K562 (cell line): ENCODE measurements around the gene EML1. TPM values are rescaled to one million over a fixed set of nuclear protein-coding genes. Genes with fewer than 3 reads are reported as not detected.

Source experiments
- ATAC-seq: fragments of 200-7000 bp; cut with Tn5 transposase; 3 replicates; pipeline ENCODE4 v1.9.1; 2020; ENCODE audit warnings: moderate library complexity
- BruUV-seq: library from RNA; stranded (reverse); fragments of 400-500 nt; replicated peaks from 2 replicates; lab custom pipeline; 2021; lab: Mats Ljungman, UMichigan
- CTCF ChIA-PET: fragments of 300-600 bp; formaldehyde crosslinking; extraction: SDS; loops from one replicate; lab custom pipeline; 2021; ENCODE audit warnings: low intra/inter-chr PET ratio; lab: Yijun Ruan, JAX
- POLR2A ChIA-PET: fragments of 300-600, 350-650 bp; sonication (Branson Sonifier 250); formaldehyde crosslinking; extraction: SDS; loops from one replicate; lab custom pipeline; 2021; ENCODE audit warnings: antibody characterized with exemption, inconsistent platforms; lab: Yijun Ruan, JAX
- DNase-seq, 4 experiments: peaks; one replicate each; pipeline versions ENCODE4 v3.0.0 to v3.0.0-alpha.2; 2011 to 2018; ENCODE audit warnings: low spot score in 3 of 4, mixed read lengths in 3 of 4; ENCODE audit errors: extremely low read depth in 1 of 4
- FAIRE-seq: peaks from 2 replicates; lab custom pipeline; 2011; peaks lifted over from hg19 to GRCh38; lab: Jason Lieb, UNC
- H2AFZ ChIP-seq: 2 replicates; pipeline ENCODE4 v1.6.0; 2011; ENCODE audit warnings: low read depth, low read length, control low read depth, inconsistent platforms
- H3K27ac ChIP-seq: fragments of 200-600 bp; 3 replicates; pipeline ENCODE4 v1.8.0; 2011; ENCODE audit warnings: low read depth, mild to moderate bottlenecking, control low read depth, inconsistent platforms, low read length, moderate library complexity, mixed read lengths; ENCODE audit errors: extremely low read depth
- H3K27me3 ChIP-seq, 2 experiments: fragments of 300-600 bp in 1 of 2; 2 replicates in 1 of 2; 3 replicates in 1 of 2; pipeline versions ENCODE4 v1.6.0 to v1.8.0; 2011; ENCODE audit warnings: inconsistent platforms in 2 of 2, low read length in 2 of 2, mild to moderate bottlenecking in 1 of 2, mixed read lengths in 1 of 2, moderate library complexity in 1 of 2; ENCODE audit not compliant: control insufficient read depth in 2 of 2, insufficient read depth in 2 of 2
- H3K36me3 ChIP-seq: fragments of 300-600 bp; 3 replicates; pipeline ENCODE4 v1.8.0; 2011; ENCODE audit warnings: mild to moderate bottlenecking, low read length, inconsistent platforms; ENCODE audit not compliant: control insufficient read depth, insufficient read depth
- H3K4me1 ChIP-seq, 2 experiments: fragments of 200-600 bp in 1 of 2; replicated peaks in 1 of 2; 2 replicates in 1 of 2; 3 replicates in 1 of 2; pipeline versions ENCODE4 v1.5.1 to v1.8.0; 2011; ENCODE audit warnings: inconsistent platforms in 2 of 2, low read length in 2 of 2, mild to moderate bottlenecking in 1 of 2, mixed read lengths in 1 of 2, moderate library complexity in 1 of 2; ENCODE audit not compliant: control insufficient read depth in 2 of 2, insufficient read depth in 2 of 2
- H3K4me2 ChIP-seq: 2 replicates; pipeline ENCODE4 v1.6.1; 2011; ENCODE audit warnings: low read length, control low read depth, inconsistent platforms, mixed read lengths; ENCODE audit not compliant: insufficient read depth
- H3K4me3 ChIP-seq: fragments of 200-600 bp; sonication (generic), shearing (Covaris generic); 2 replicates; pipeline ENCODE4 v1.5.1; 2016; ENCODE audit warnings: control low read depth, inconsistent platforms
- H3K79me2 ChIP-seq: fragments of 200-600 bp; 3 replicates; pipeline ENCODE4 v1.8.0; 2011; ENCODE audit warnings: low read length, inconsistent platforms; ENCODE audit not compliant: control insufficient read depth, insufficient read depth
- H3K9ac ChIP-seq, 2 experiments: 2 replicates each; pipeline versions ENCODE4 v1.6.0 to v1.6.1; 2011; ENCODE audit warnings: low read depth in 2 of 2, low read length in 2 of 2, control low read depth in 1 of 2, inconsistent platforms in 1 of 2, mild to moderate bottlenecking in 1 of 2, mixed read lengths in 1 of 2; ENCODE audit not compliant: insufficient read depth in 1 of 2
- H3K9me1 ChIP-seq: one replicate; pipeline ENCODE4 v1.6.0; 2011; ENCODE audit warnings: inconsistent platforms, mild to moderate bottlenecking, low read length, moderate library complexity; ENCODE audit not compliant: control insufficient read depth, insufficient read depth
- H3K9me3 ChIP-seq: replicated peaks from 2 replicates; pipeline ENCODE4 v1.5.1; 2011; ENCODE audit warnings: low read depth, low read length, inconsistent platforms; ENCODE audit not compliant: control insufficient read depth, insufficient read depth
- H4K20me1 ChIP-seq: replicated peaks from 2 replicates; pipeline ENCODE4 v1.6.1; 2011; ENCODE audit warnings: low read length, inconsistent platforms, mixed read lengths; ENCODE audit not compliant: control insufficient read depth, insufficient read depth
- ASH1L ChIP-seq: fragments of 450-650 bp; IDR thresholded peaks from 2 replicates; pipeline ENCODE4 v1.6.1; 2018; ENCODE audit warnings: borderline replicate concordance, mild to moderate bottlenecking, low read depth; ENCODE audit not compliant: partially characterized antibody
- BRD9 ChIP-seq: fragments of 450-650 bp; IDR thresholded peaks from 2 replicates; pipeline ENCODE4 v1.6.1; 2018; ENCODE audit warnings: low read depth; ENCODE audit not compliant: partially characterized antibody
- EWSR1 ChIP-seq: fragments of 450-650 bp; IDR thresholded peaks from 2 replicates; pipeline ENCODE4 v1.6.1; 2018; ENCODE audit warnings: borderline replicate concordance, mild to moderate bottlenecking, low read depth, moderate library complexity; ENCODE audit not compliant: partially characterized antibody
- HDAC6 ChIP-seq: IDR thresholded peaks from 2 replicates; pipeline ENCODE4 v1.6.1; 2012; ENCODE audit warnings: low read depth, mild to moderate bottlenecking, control low read depth, inconsistent platforms, low read length, moderate library complexity
- MTA2 ChIP-seq: fragments of 450-650 bp; IDR thresholded peaks from 2 replicates; pipeline ENCODE4 v1.6.1; 2016; ENCODE audit warnings: low read depth
- NRF1 ChIP-seq, 2 experiments: fragments of 450-650 bp; IDR thresholded peaks in 1 of 2; conservative IDR thresholded peaks in 1 of 2; 2 replicates each; pipeline ENCODE4 v1.6.1; 2014; ENCODE audit warnings: mild to moderate bottlenecking in 2 of 2
- POLR2H ChIP-seq: IDR thresholded peaks from 2 replicates; pipeline ENCODE4 v1.6.1; 2016; ENCODE audit warnings: missing genetic modification characterization, low read depth, mild to moderate bottlenecking, control low read depth, missing compliant biosample characterization, moderate library complexity
- RAD51 ChIP-seq: fragments of 450-650 bp; IDR thresholded peaks from 2 replicates; pipeline ENCODE4 v1.7.1; 2016; ENCODE audit warnings: low read depth, mild to moderate bottlenecking, borderline replicate concordance
- RNF2 ChIP-seq: sonication (generic); IDR thresholded peaks from 2 replicates; pipeline ENCODE4 v1.6.1; 2016
- SMARCB1 ChIP-seq: IDR thresholded peaks from 2 replicates; pipeline ENCODE4 v1.6.1; 2011; ENCODE audit warnings: improper control_type of control experiment, low read depth; ENCODE audit not compliant: insufficient read length
- SP2 ChIP-seq: IDR thresholded peaks from 2 replicates; pipeline ENCODE4 v1.6.1; 2011; ENCODE audit warnings: mild to moderate bottlenecking, low read depth, low read length, moderate library complexity; ENCODE audit not compliant: poor library complexity, severe bottlenecking; ENCODE audit errors: extremely low read depth
- ZFX ChIP-seq: sonication (generic); formaldehyde crosslinking; IDR thresholded peaks from 2 replicates; pipeline ENCODE4 v1.8.0; 2022; ENCODE audit warnings: mild to moderate bottlenecking, missing genetic modification reagents, moderate library complexity
- ZKSCAN8 ChIP-seq: fragments of 200-800 bp; sonication (Bioruptor generic); IDR thresholded peaks from 2 replicates; pipeline ENCODE4 v1.6.1; 2016; ENCODE audit warnings: missing genetic modification characterization, missing compliant biosample characterization
- ZNF347 ChIP-seq: fragments of 450-650 bp; formaldehyde crosslinking; IDR thresholded peaks from 2 replicates; pipeline ENCODE4 v1.4.0; 2020; ENCODE audit warnings: low read depth, mild to moderate bottlenecking, moderate library complexity
- ZNF586 ChIP-seq: fragments of 450-650 bp; formaldehyde crosslinking; conservative IDR thresholded peaks from 2 replicates; pipeline ENCODE4 v1.4.0; 2020; ENCODE audit warnings: mild to moderate bottlenecking, moderate library complexity
- ZZZ3 ChIP-seq: fragments of 450-650 bp; IDR thresholded peaks from 2 replicates; pipeline ENCODE4 v1.6.1; 2016; ENCODE audit warnings: antibody characterized with exemption, mild to moderate bottlenecking, moderate library complexity
- WGBS: fragments of 100-300 bp; shearing (Covaris generic); methylation state at CpG from one replicate; pipeline ENCODE4 v1.1.6; 2016; ENCODE audit warnings: low coverage, mixed read lengths; ENCODE audit not compliant: insufficient coverage; ENCODE audit errors: missing lambda C conversion rate; 5-methylcytosine and 5-hydroxymethylcytosine counted together
- in situ Hi-C: fragments of 300-500 bp; cut with MboI; formaldehyde crosslinking; loops from 4 replicates; pipeline ENCODE4 v1.15.0; 2018; ENCODE audit warnings: inconsistent platforms, mixed read lengths
- intact Hi-C: fragments of 100-400 bp; cut with micrococcal nuclease; formaldehyde crosslinking; loops from 2 replicates; pipeline ENCODE4 v1.14.2; 2022
- polyA plus RNA-seq, 8 experiments: library from polyadenylated mRNA; depleted of rRNA in 4 of 8; stranded (reverse) in 5 of 8; unstranded in 3 of 8; fragments of >200 nt; fragmentation: Nextera tagmentation in 2 of 8; fragmentation: Illumina TruSeq in 1 of 8; extraction: Ambion mirVana in 2 of 8; extraction: Trizol in 1 of 8; gene quantifications; 2 replicates each; pipeline versions ENCODE4 v1.2.1 to v1.2.3, GENCODE V29; 2011 to 2014; ENCODE audit warnings: inconsistent platforms in 1 of 8, missing spikeins in 1 of 8
- total RNA-seq, 7 experiments: library from RNA; depleted of rRNA in 6 of 7; stranded (reverse); fragments of >200 nt in 6 of 7; fragmentation: Illumina TruSeq in 2 of 7; extraction: Trizol in 2 of 7; gene quantifications; 2 replicates each; pipeline versions ENCODE4 v1.2.1 to v1.2.3, GENCODE V29; 2011 to 2021; ENCODE audit warnings: low replicate concordance in 1 of 7
- TF ChIP-seq, protein P1 (sequence below), 2 experiments: fragments of 250-450 bp in 1 of 2; fragments of 450-650 bp in 1 of 2; sonication (Bioruptor Pico) in 1 of 2; IDR thresholded peaks; 2 replicates each; pipeline versions ENCODE4 v1.6.1 to v1.8.0; 2016 to 2021; ENCODE audit warnings: mild to moderate bottlenecking in 2 of 2, moderate library complexity in 2 of 2, missing compliant biosample characterization in 1 of 2, missing genetic modification characterization in 1 of 2
- TF ChIP-seq, protein P2 (sequence below): sonication (generic); formaldehyde crosslinking; IDR thresholded peaks from 2 replicates; pipeline ENCODE4 v1.8.1; 2023; ENCODE audit warnings: mild to moderate bottlenecking, missing genetic modification reagents

The EML1 gene
- total and polyA plus RNA-seq, 9 of the 15 experiments (the other 6 are each of a cell fraction or from before 2014, with no cell fraction given): 0.01 to 0.35 (median 0.07) TPM; not detected in 2

DNA sequence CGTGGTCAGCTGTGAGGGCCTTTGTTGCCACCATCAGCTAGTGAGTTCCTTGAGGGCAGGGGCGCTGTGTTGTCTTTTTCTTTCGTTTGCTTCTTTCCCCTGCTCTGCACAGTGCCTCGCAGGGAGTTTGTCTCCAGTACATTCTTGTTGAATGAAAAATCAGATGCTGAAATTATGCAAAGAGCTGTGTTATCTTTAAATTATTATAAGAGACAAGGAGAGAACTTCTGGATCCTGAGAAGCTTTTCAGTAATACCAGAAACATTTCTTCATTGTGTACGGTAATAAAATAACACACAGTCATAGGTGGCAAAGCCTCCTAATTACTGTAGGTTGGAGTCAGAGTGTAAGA lies 14.9 kb downstream of the EML1 start (continued):
- TF ChIP-seq, protein P1, sequence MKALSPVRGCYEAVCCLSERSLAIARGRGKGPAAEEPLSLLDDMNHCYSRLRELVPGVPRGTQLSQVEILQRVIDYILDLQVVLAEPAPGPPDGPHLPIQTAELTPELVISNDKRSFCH (CRISPR knock-in tag; IDR thresholded peaks at IDR 0.05): no peak
- TF ChIP-seq, protein P1 (tag; IDR thresholded peaks at IDR 0.05): no peak
- TF ChIP-seq ZFX (CRISPR knock-in tag): no peak
- TF ChIP-seq, all 486 proteins: peak for 0

DNA sequence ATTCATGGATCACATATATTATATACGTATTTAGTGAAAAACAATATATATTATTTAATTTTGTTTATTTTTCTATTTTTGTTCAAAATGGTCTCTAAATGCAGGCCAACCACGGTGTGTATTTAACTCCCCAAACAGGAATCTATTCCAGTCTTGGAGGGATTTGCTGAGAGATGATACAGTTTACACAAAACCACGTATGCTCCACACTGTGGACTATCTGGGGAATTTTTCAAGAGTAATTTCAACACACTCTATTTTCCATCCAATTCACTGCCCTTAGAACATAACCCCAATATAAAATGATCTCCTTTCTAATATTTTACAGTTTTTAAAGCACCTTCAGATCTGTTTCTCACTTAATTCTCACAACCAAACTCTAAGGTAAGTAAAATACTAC lies 15.3 kb downstream of the EML1 start:
- no peak for DNase-seq
- no peak overlapping the region for H2AFZ ChIP-seq
- H3K36me3 ChIP-seq: no peaks in the 10 kb centered on the region
- H3K4me1 ChIP-seq: no peaks in the 10 kb centered on the region
- no peak overlapping the region for H3K27ac ChIP-seq
- H3K9me3 ChIP-seq: no peaks in the 10 kb centered on the region
- no peaks in the 10 kb centered on the region for H3K79me2 ChIP-seq
- peaks cover 11 to 38% of the 10 kb centered on the region in 2 experiments; a peak in 4 of 5 replicates for H3K27me3 ChIP-seq
- H3K9ac ChIP-seq: no peak overlapping the region
- ATAC-seq: no peak
- BruUV-seq: no TSS peak
- ChIA-PET CTCF (no interaction called here), POLR2A (interaction anchor here (1.6 kb wide), 1 partner anchor 15 kb away, joined by 4 read pairs; the partner anchor contains the start of gene EML1)
- FAIRE-seq: no peak
- H3K4me2 ChIP-seq: no peak overlapping the region
- in situ Hi-C loops (no loop called here), intact Hi-C loops (no loop called here)
- H3K9me1 ChIP-seq: no peaks in the 10 kb centered on the region
- WGBS: 2% methylated on average over 3 of the region's 3 CpGs
- no peak overlapping the region for H3K4me3 ChIP-seq
- no peaks in the 10 kb centered on the region for H4K20me1 ChIP-seq
- no peak for TF ChIP-seq ZZZ3
- no peak for TF ChIP-seq POLR2H (tag)
- no peak for TF ChIP-seq ASH1L
- no peak for TF ChIP-seq RAD51
- no peak for TF ChIP-seq BRD9
- no peak for TF ChIP-seq RNF2
- no peak for TF ChIP-seq NRF1 (conservative IDR thresholded peaks at IDR 0.05 in 1 of 2, IDR thresholded peaks at IDR 0.05 in 1 of 2)
- TF ChIP-seq MTA2: no peak
- TF ChIP-seq SP2: no peak
- no peak for TF ChIP-seq SMARCB1
- TF ChIP-seq HDAC6: no peak
- TF ChIP-seq ZKSCAN8 (CRISPR knock-in tag): no peak
- TF ChIP-seq, protein P2, sequence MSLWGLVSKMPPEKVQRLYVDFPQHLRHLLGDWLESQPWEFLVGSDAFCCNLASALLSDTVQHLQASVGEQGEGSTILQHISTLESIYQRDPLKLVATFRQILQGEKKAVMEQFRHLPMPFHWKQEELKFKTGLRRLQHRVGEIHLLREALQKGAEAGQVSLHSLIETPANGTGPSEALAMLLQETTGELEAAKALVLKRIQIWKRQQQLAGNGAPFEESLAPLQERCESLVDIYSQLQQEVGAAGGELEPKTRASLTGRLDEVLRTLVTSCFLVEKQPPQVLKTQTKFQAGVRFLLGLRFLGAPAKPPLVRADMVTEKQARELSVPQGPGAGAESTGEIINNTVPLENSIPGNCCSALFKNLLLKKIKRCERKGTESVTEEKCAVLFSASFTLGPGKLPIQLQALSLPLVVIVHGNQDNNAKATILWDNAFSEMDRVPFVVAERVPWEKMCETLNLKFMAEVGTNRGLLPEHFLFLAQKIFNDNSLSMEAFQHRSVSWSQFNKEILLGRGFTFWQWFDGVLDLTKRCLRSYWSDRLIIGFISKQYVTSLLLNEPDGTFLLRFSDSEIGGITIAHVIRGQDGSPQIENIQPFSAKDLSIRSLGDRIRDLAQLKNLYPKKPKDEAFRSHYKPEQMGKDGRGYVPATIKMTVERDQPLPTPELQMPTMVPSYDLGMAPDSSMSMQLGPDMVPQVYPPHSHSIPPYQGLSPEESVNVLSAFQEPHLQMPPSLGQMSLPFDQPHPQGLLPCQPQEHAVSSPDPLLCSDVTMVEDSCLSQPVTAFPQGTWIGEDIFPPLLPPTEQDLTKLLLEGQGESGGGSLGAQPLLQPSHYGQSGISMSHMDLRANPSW (CRISPR knock-in tag): no peak
- TF ChIP-seq ZNF347: no peak
- no peak for TF ChIP-seq ZNF586 (CRISPR knock-in tag)
- no peak for TF ChIP-seq EWSR1
